B cell (primary cell): ENCODE results near the gene FHIP2A. TPM values are rescaled to one million over a fixed set of nuclear protein-coding genes. Genes with fewer than 3 reads are reported as not detected.

Source experiments
- ATAC-seq: fragments of 200-7000 bp; cut with Tn5 transposase; one replicate; pipeline ENCODE4 v1.10.0; 2021; ENCODE audit warnings: low read depth, mild to moderate bottlenecking, moderate number of reproducible peaks, moderate library complexity
- CTCF ChIA-PET: fragments of 350-600 bp; sonication (Branson Sonifier 250); formaldehyde crosslinking; loops from one replicate; lab custom pipeline; 2021; ENCODE audit warnings: antibody characterized with exemption, inconsistent platforms; lab: Charles Lee
- POLR2A ChIA-PET: fragments of 350-600 bp; sonication (Branson Sonifier 250); formaldehyde crosslinking; loops from one replicate; lab custom pipeline; 2021; ENCODE audit warnings: antibody characterized with exemption; lab: Charles Lee
- DNase-seq: peaks from one replicate; pipeline ENCODE4 v3.0.0; 2013
- H2AFZ ChIP-seq: 2 replicates; pipeline ENCODE4 v1.6.1; 2012; ENCODE audit warnings: mild to moderate bottlenecking, low read depth, low read length; ENCODE audit not compliant: insufficient read depth, poor library complexity, severe bottlenecking
- H3K27ac ChIP-seq, 2 donors: 1 replicate in 1 of 2; 2 replicates in 1 of 2; pipeline ENCODE4 v1.5.1; 2012 to 2013; ENCODE audit warnings: low read length in 2 of 2, mild to moderate bottlenecking in 2 of 2, moderate library complexity in 1 of 2
- H3K27me3 ChIP-seq, 4 experiments: fragments of 200-600 bp in 1 of 4; sonication (generic) in 1 of 4; replicated peaks in 1 of 4; 1 replicate in 2 of 4; 2 replicates in 2 of 4; pipeline versions ENCODE4 v1.6.1 to v1.7.0; 2013 to 2016; ENCODE audit warnings: low read length in 3 of 4, mild to moderate bottlenecking in 2 of 4, mixed read lengths in 1 of 4, moderate library complexity in 1 of 4; ENCODE audit not compliant: insufficient read depth in 4 of 4, control insufficient read depth in 3 of 4; ENCODE audit errors: control extremely low read depth in 1 of 4
- H3K36me3 ChIP-seq, 2 experiments: replicated peaks in 1 of 2; 1 replicate in 1 of 2; 2 replicates in 1 of 2; pipeline versions ENCODE4 v1.6.1 to v1.7.1; 2013; ENCODE audit warnings: low read length in 1 of 2; ENCODE audit not compliant: insufficient read depth in 2 of 2, control insufficient read depth in 1 of 2; ENCODE audit errors: control extremely low read depth in 1 of 2, extremely low read depth in 1 of 2
- H3K4me1 ChIP-seq, 2 donors: fragments of 200-600 bp in 1 of 2; sonication (generic) in 1 of 2; 1 replicate in 1 of 2; 2 replicates in 1 of 2; pipeline versions ENCODE4 v1.5.1 to v1.6.1; 2013 to 2017; ENCODE audit warnings: low read length in 2 of 2; ENCODE audit not compliant: control insufficient read depth in 2 of 2, insufficient read depth in 2 of 2
- H3K4me2 ChIP-seq: replicated peaks from 2 replicates; pipeline ENCODE3; 2012; ENCODE audit warnings: mild to moderate bottlenecking, low read depth, low read length; ENCODE audit not compliant: poor library complexity, severe bottlenecking
- H3K4me3 ChIP-seq, 5 experiments: fragments of 200-600 bp in 1 of 5; sonication (generic) in 1 of 5; 1 replicate in 3 of 5; 2 replicates in 2 of 5; pipeline versions ENCODE4 v1.5.1 to v1.7.0; 2011 to 2016; ENCODE audit warnings: low read length in 4 of 5, mild to moderate bottlenecking in 4 of 5, low read depth in 2 of 5, control low read depth in 1 of 5, moderate library complexity in 1 of 5; ENCODE audit not compliant: insufficient read depth in 1 of 5; ENCODE audit errors: control extremely low read depth in 1 of 5, extremely low read depth in 1 of 5
- H3K79me2 ChIP-seq: fragments of 200-600 bp; sonication (generic); one replicate; pipeline ENCODE4 v1.6.0; 2016; ENCODE audit warnings: low read length; ENCODE audit not compliant: control insufficient read depth, insufficient read depth
- H3K9ac ChIP-seq: fragments of 200-600 bp; sonication (generic); 2 replicates; pipeline ENCODE4 v1.6.1; 2017; ENCODE audit warnings: mild to moderate bottlenecking, low read length, moderate library complexity
- H3K9me3 ChIP-seq, 3 donors: one replicate each; pipeline versions ENCODE4 v1.6.1 to v1.7.1; 2013; ENCODE audit warnings: low read length in 2 of 3; ENCODE audit not compliant: control insufficient read depth in 2 of 3, insufficient read depth in 1 of 3; ENCODE audit errors: control extremely low read depth in 1 of 3
- H4K20me1 ChIP-seq: 2 replicates; pipeline ENCODE4 v1.6.0; 2012; ENCODE audit warnings: mild to moderate bottlenecking, low read length; ENCODE audit not compliant: insufficient read depth, control insufficient read depth, poor library complexity, severe bottlenecking
- H3K27ac Mint-ChIP-seq: one replicate; pipeline ENCODE4 v1.8.0; 2021; ENCODE audit warnings: mixed read lengths
- H3K27me3 Mint-ChIP-seq: one replicate; pipeline ENCODE4 v1.8.0; 2021; ENCODE audit warnings: mixed read lengths
- H3K4me1 Mint-ChIP-seq: one replicate; pipeline ENCODE4 v1.8.0; 2021; ENCODE audit warnings: mixed read lengths
- H3K4me3 Mint-ChIP-seq: one replicate; pipeline ENCODE4 v1.8.0; 2021; ENCODE audit warnings: mixed read lengths
- H3K9me3 Mint-ChIP-seq: one replicate; pipeline ENCODE4 v1.8.0; 2022; ENCODE audit warnings: mixed read lengths; ENCODE audit not compliant: insufficient read depth
- CTCF ChIP-seq: fragments of 200-600 bp; IDR thresholded peaks from one replicate; pipeline ENCODE4 v1.8.0; 2022; ENCODE audit warnings: antibody characterized with exemption, mild to moderate bottlenecking
- EZH2 ChIP-seq: IDR thresholded peaks from 2 replicates; pipeline ENCODE4 v1.6.1; 2012; ENCODE audit warnings: borderline replicate concordance, low read depth, mild to moderate bottlenecking, moderate library complexity, low read length; ENCODE audit not compliant: insufficient read depth, poor library complexity, severe bottlenecking
- WGBS: methylation state at CpG from one replicate; pipeline ENCODE4 v1.1.5; 2013; ENCODE audit warnings: missing lambda C conversion rate; ENCODE audit not compliant: insufficient coverage; 5-methylcytosine and 5-hydroxymethylcytosine counted together
- intact Hi-C: fragments of 100-400 bp; cut with micrococcal nuclease; formaldehyde crosslinking; loops from one replicate; pipeline ENCODE4 v1.10.0; 2022
- polyA minus RNA-seq: library from RNA; depleted of rRNA, polyadenylated mRNA; stranded (reverse); fragments of >200 nt; gene quantifications from 2 replicates; pipeline ENCODE4 v1.2.3, GENCODE V29; 2012
- polyA plus RNA-seq: library from polyadenylated mRNA; depleted of rRNA; stranded (reverse); fragments of >200 nt; gene quantifications from 2 replicates; pipeline ENCODE4 v1.2.3, GENCODE V29; 2012
- total RNA-seq, 2 donors: library from RNA; stranded (reverse); fragments of 120-200 nt in 1 of 2; gene quantifications; 1 replicate in 1 of 2; 2 replicates in 1 of 2; pipeline versions ENCODE4 v1.2.3 to v1.2.4, GENCODE V29; 2013 to 2022

FHIP2A gene
- total RNA-seq (18.2 and 28.6 TPM in 2 replicates), polyA plus RNA-seq (4.9 and 11.3 TPM in 2 replicates), polyA minus RNA-seq (4.8 and 10.8 TPM in 2 replicates)
- 12.2 TPM for total RNA-seq (2013)

DNA sequence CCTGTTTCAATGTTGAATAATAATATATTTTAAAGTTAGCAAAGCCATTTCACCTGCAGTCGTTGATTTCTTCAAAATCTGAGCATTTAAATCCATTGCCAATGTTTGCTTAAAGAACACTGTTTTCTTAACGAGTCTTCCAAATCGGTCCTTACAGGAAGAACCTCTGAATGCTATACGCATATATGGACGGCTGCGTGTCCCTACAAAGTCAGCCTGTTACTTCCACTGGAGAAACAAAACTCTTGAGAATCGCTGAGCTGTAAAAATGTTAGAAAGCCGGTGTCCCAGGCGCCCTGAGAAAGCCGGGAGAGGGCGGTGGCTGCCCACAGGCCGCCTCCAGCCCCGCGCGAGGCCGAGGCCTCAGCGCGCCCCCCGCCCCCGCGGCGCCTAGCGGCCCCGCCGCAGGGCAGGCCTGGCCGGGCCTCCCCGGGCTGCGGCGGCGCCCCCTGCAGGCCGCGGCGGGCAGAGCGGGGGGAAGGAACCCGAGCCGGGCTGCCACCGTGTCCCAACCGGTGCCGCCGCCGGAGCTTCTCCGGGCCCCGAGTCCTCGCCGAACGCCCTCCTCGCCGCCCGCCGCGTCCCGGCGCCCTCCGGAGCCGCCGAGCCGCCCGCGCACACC lies at the start of gene FHIP2A:
FHIP2A (plus strand) TSS at position 488 of the 622 bp plus-strand sequence. CDS start 299 bp downstream, outside the sequence.
- Mint-ChIP-seq H3K27me3 (no peaks in the 10 kb centered on the region), H3K9me3 (no peaks in the 10 kb centered on the region), H3K4me3 (peak within 1 kb of the TSS; percentile 94), H3K27ac (peak within 1 kb of the TSS; percentile 96), H3K4me1 (peaks cover 29% of the 10 kb centered on the region)
- intact Hi-C loops, result loop anchor here (1.0 to 10.0 kb wide), 5 partner anchors 117 to 967 kb away; partner anchors contain the start of genes CCDC186, DCLRE1A, NHLRC2 and TDRD1
- peak within 1 kb of the TSS; percentile 66 for H3K9ac ChIP-seq
- peaks cover 34% of the 10 kb centered on the region for H3K79me2 ChIP-seq
- H3K27me3 ChIP-seq, result no peaks in the 10 kb centered on the region
- H3K36me3 ChIP-seq, result no peaks in the 10 kb centered on the region
- TF ChIP-seq CTCF, result peak; percentile 64
- TF ChIP-seq EZH2, result no peak
- ChIA-PET POLR2A (interaction anchor here (1.0 to 2.0 kb wide), 3 partner anchors 117 to 323 kb away, joined by 4 to 7 read pairs (median 7); partner anchors contain the start of gene TRUB1), CTCF (interaction anchor here (0.8 to 2.9 kb wide), 23 partner anchors 7 to 518 kb away, joined by 3 to 15 read pairs (median 4); partner anchors contain the start of gene TRUB1)
- H3K4me1 ChIP-seq, result peaks cover 6 to 13% of the 10 kb centered on the region in 2 donors
- DNase-seq, result peak; percentile 90
- ATAC-seq, result peak; percentile 93
- peak within 1 kb of the TSS; percentile 53 to 86 (median 78) for H3K4me3 ChIP-seq
- peak within 1 kb of the TSS; percentile 57 to 83 for H3K27ac ChIP-seq
- no peaks in the 10 kb centered on the region for H4K20me1 ChIP-seq
- peak within 1 kb of the TSS; percentile 89 for H2AFZ ChIP-seq
- 3% methylated on average over 59 of the region's 59 CpGs for WGBS
- peak within 1 kb of the TSS; percentile 75 for H3K4me2 ChIP-seq
- no peaks in the 10 kb centered on the region for H3K9me3 ChIP-seq
